Prostate gland (tissue), 2 donors: ENCODE data around the gene DHX8. TPM values are rescaled to one million over a fixed set of nuclear protein-coding genes. Genes with fewer than 3 reads are reported as not detected.

Source experiments
- DNase-seq: peaks from one replicate; pipeline ENCODE4 v3.0.0-alpha.2; 2019; ENCODE audit warnings: low spot score
- H3K27ac ChIP-seq, 2 donors: fragments of 200-600 bp; sonication (generic); 2 replicates each; pipeline ENCODE4 v1.5.1; 2017 to 2019
- H3K27me3 ChIP-seq: fragments of 200-600 bp; sonication (generic); replicated peaks from 2 replicates; pipeline ENCODE4 v1.5.1; 2019; ENCODE audit not compliant: insufficient read depth
- H3K36me3 ChIP-seq, 2 donors: fragments of 200-600 bp; sonication (generic); 1 replicate in 1 of 2; 2 replicates in 1 of 2; pipeline versions ENCODE4 v1.5.1 to v1.8.1; 2017 to 2019
- H3K4me1 ChIP-seq: fragments of 200-600 bp; sonication (generic); replicated peaks from 2 replicates; pipeline ENCODE4 v1.5.1; 2019
- H3K4me3 ChIP-seq, 2 donors: fragments of 200-600 bp; sonication (generic); 2 replicates each; pipeline ENCODE4 v1.5.1; 2017 to 2019
- H3K9me3 ChIP-seq: fragments of 200-600 bp; sonication (generic); 2 replicates; pipeline ENCODE4 v1.5.1; 2017
- POLR2A ChIP-seq: fragments of 450-650 bp; IDR thresholded peaks from one replicate; pipeline ENCODE4 v1.6.1; 2016; ENCODE audit warnings: antibody characterized with exemption, mild to moderate bottlenecking
- POLR2AphosphoS5 ChIP-seq: sonication (generic); formaldehyde crosslinking; IDR thresholded peaks from one replicate; pipeline ENCODE4 v1.6.1; 2017; ENCODE audit warnings: antibody characterized with exemption
- WGBS: methylation state at CpG from one replicate; pipeline ENCODE4 v1.1.5; 2018; 5-methylcytosine and 5-hydroxymethylcytosine counted together
- intact Hi-C: fragments of 100-400 bp; cut with DNase I; formaldehyde crosslinking; loops from one replicate; pipeline ENCODE4 v1.14.2; 2022
- total RNA-seq, 2 donors: library from RNA; depleted of rRNA; stranded (reverse); fragments of >200 nt; gene quantifications; one replicate each; pipeline ENCODE4 v1.1.0, GENCODE V29; 2016
- TF ChIP-seq, protein P1 (sequence below), 4 experiments: fragments of 200-600 bp in 2 of 4; fragments of 450-650 bp in 2 of 4; sonication (generic) in 2 of 4; IDR thresholded peaks; 1 replicate in 3 of 4; 2 replicates in 1 of 4; pipeline ENCODE4 v1.5.1; 2016 to 2019; ENCODE audit warnings: antibody characterized with exemption in 4 of 4, mild to moderate bottlenecking in 2 of 4, moderate library complexity in 2 of 4

Gene DHX8
- total RNA-seq, 2 donors from 2014 or later, result 35.7 to 52.9 TPM

- no peaks in the 10 kb centered on the region for H3K9me3 ChIP-seq
- TF ChIP-seq POLR2A, result no peak
- peak; percentile 42 for TF ChIP-seq POLR2AphosphoS5
- H3K4me3 ChIP-seq, result no peak overlapping the region
- H3K4me1 ChIP-seq, result peaks cover 6% of the 10 kb centered on the region
- peak overlapping the region; percentile 46 to 57 for H3K27ac ChIP-seq
- no peaks in the 10 kb centered on the region for H3K27me3 ChIP-seq
- H3K36me3 ChIP-seq, result no peaks in the 10 kb centered on the region
- WGBS, result 9% methylated on average over 23 of the region's 23 CpGs
- intact Hi-C loops, result no loop called here
- peak; percentile 66 for DNase-seq
These were observed 46.7 kb downstream of the DHX8 start for GRCh38 chr17:43530288-43531081.

GRCh38 chr17:43531082-43531378 is 47.3 kb downstream of the DHX8 start:
- peak overlapping the region; percentile 46 to 57 for H3K27ac ChIP-seq
- WGBS, result 29% methylated on average over 3 of the region's 3 CpGs
- H3K27me3 ChIP-seq, result no peaks in the 10 kb centered on the region
- peaks cover 6% of the 10 kb centered on the region for H3K4me1 ChIP-seq
- no peak overlapping the region for H3K4me3 ChIP-seq
- DNase-seq, result no peak
- intact Hi-C loops, result no loop called here
- no peaks in the 10 kb centered on the region for H3K36me3 ChIP-seq
- H3K9me3 ChIP-seq, result no peaks in the 10 kb centered on the region
- no peak for TF ChIP-seq POLR2AphosphoS5
- no peak for TF ChIP-seq POLR2A
- TF ChIP-seq, protein P1, sequence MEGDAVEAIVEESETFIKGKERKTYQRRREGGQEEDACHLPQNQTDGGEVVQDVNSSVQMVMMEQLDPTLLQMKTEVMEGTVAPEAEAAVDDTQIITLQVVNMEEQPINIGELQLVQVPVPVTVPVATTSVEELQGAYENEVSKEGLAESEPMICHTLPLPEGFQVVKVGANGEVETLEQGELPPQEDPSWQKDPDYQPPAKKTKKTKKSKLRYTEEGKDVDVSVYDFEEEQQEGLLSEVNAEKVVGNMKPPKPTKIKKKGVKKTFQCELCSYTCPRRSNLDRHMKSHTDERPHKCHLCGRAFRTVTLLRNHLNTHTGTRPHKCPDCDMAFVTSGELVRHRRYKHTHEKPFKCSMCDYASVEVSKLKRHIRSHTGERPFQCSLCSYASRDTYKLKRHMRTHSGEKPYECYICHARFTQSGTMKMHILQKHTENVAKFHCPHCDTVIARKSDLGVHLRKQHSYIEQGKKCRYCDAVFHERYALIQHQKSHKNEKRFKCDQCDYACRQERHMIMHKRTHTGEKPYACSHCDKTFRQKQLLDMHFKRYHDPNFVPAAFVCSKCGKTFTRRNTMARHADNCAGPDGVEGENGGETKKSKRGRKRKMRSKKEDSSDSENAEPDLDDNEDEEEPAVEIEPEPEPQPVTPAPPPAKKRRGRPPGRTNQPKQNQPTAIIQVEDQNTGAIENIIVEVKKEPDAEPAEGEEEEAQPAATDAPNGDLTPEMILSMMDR (IDR thresholded peaks at IDR 0.05), result no peak

DNA sequence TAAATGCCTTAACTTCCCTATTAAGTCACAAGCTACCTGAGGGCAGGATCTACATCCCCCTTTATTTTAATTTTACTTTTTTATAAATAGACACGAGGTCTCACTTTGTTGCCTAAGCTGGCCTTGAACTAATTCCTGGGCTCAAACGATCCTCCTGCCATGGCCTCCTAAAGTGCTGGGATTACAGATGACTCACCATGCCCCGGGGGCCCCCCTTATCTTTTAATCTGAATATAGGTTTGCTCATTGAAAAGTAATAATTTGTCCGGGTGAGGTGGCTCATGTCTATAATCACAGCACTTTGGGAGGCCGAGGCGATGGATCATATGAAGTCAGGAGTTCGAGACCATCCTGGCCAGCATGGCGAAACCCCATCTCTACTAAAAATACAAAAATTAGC is 48.2 kb downstream of the DHX8 start:
- Histone ChIP-seq H3K27ac (no peak overlapping the region), H3K4me1 (peaks cover 6% of the 10 kb centered on the region), H3K36me3 (no peaks in the 10 kb centered on the region), H3K4me3 (no peak overlapping the region), H3K27me3 (no peaks in the 10 kb centered on the region), H3K9me3 (no peaks in the 10 kb centered on the region)
- intact Hi-C loops, result no loop called here
- DNase-seq, result no peak
- WGBS, result 79% methylated on average over 8 of the region's 8 CpGs
- TF ChIP-seq POLR2A (no peak), POLR2AphosphoS5 (no peak)
- TF ChIP-seq, protein P1 (IDR thresholded peaks at IDR 0.05), result no peak

GRCh38 chr17:43532581-43532980 is 48.8 kb downstream of the DHX8 start:
- Histone ChIP-seq H3K27ac (no peak overlapping the region), H3K4me1 (peaks cover 6% of the 10 kb centered on the region), H3K36me3 (no peaks in the 10 kb centered on the region), H3K27me3 (no peaks in the 10 kb centered on the region), H3K4me3 (no peak overlapping the region), H3K9me3 (no peaks in the 10 kb centered on the region)
- TF ChIP-seq POLR2A, result no peak
- TF ChIP-seq, protein P1 (IDR thresholded peaks at IDR 0.05), result no peak
- no peak for TF ChIP-seq POLR2AphosphoS5
- WGBS, result 86% methylated on average over 10 of the region's 10 CpGs
- DNase-seq, result no peak
- intact Hi-C loops, result no loop called here

DNA sequence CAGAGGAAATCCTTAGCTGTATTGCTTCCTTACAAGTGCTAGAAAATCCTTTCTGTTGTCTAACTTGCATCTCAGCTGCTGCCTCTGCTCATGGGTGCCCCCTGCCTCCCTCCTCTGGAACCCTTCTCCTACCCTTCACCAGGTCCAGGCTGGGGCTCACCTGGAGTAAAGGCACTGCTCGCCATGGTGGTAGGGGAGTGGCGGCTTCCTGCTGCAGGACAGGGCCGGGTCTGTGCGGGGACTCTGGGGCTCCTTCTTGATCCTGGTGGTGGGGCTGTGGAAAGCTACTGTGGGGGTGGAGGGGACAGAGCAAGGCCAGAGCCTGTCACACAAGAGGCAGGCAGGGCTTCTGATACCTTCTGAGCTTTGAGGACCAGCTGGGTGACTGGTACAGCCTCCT is 49.9 kb downstream of the DHX8 start:
- Histone ChIP-seq H3K27me3 (no peaks in the 10 kb centered on the region), H3K4me1 (peaks cover 6% of the 10 kb centered on the region), H3K4me3 (no peak overlapping the region), H3K36me3 (no peaks in the 10 kb centered on the region), H3K9me3 (no peaks in the 10 kb centered on the region), H3K27ac (no peak overlapping the region)
- intact Hi-C loops, result no loop called here
- TF ChIP-seq POLR2A (no peak), POLR2AphosphoS5 (no peak)
- TF ChIP-seq, protein P1 (IDR thresholded peaks at IDR 0.05), result no peak
- no peak for DNase-seq
- 98% methylated on average over 4 of the region's 4 CpGs for WGBS
